Neuronal stem cell (in vitro differentiated cells): ENCODE data around the gene LRRC46. TPM values are rescaled to one million over a fixed set of nuclear protein-coding genes. Genes with fewer than 3 reads are reported as not detected.
A peak's percentile ranks its signal among the peaks of the same experiment; 100 is the strongest.

Experiments used
- DNase-seq: peaks from one replicate; pipeline ENCODE4 v3.0.0-alpha.2; 2013; ENCODE audit warnings: low spot score
- H2AFZ ChIP-seq: one replicate; pipeline ENCODE4 v1.6.1; 2013; ENCODE audit warnings: mild to moderate bottlenecking, low read length, inconsistent platforms
- H2AK5ac ChIP-seq: 2 replicates; pipeline ENCODE4 v1.6.1; 2013; ENCODE audit warnings: low read depth, mild to moderate bottlenecking, inconsistent platforms, low read length, moderate library complexity, mixed read lengths
- H2BK120ac ChIP-seq: 2 replicates; pipeline ENCODE4 v1.6.1; 2013; ENCODE audit warnings: low read depth, mild to moderate bottlenecking, inconsistent platforms, low read length, moderate library complexity, mixed read lengths
- H2BK12ac ChIP-seq: one replicate; pipeline ENCODE4 v1.6.1; 2013; ENCODE audit warnings: low read length, inconsistent platforms
- H2BK15ac ChIP-seq: 2 replicates; pipeline ENCODE4 v1.6.1; 2013; ENCODE audit warnings: mild to moderate bottlenecking, low read length, inconsistent platforms, mixed read lengths
- H2BK5ac ChIP-seq: one replicate; pipeline ENCODE4 v1.6.1; 2013; ENCODE audit warnings: inconsistent platforms, mild to moderate bottlenecking, low read length, moderate library complexity
- H3K14ac ChIP-seq: one replicate; pipeline ENCODE4 v1.6.1; 2013; ENCODE audit warnings: low read length, inconsistent platforms
- H3K18ac ChIP-seq: 2 replicates; pipeline ENCODE4 v1.6.1; 2013; ENCODE audit warnings: low read length, inconsistent platforms
- H3K23ac ChIP-seq: 2 replicates; pipeline ENCODE4 v1.6.1; 2013; ENCODE audit warnings: low read depth, mild to moderate bottlenecking, mixed read lengths, low read length, inconsistent platforms; ENCODE audit not compliant: poor library complexity
- H3K27ac ChIP-seq: replicated peaks from 3 replicates; pipeline ENCODE4 v1.5.1; 2013; ENCODE audit warnings: low read length, inconsistent platforms
- H3K27me3 ChIP-seq, 3 experiments: 2 replicates each; pipeline ENCODE4 v1.6.1; 2013; ENCODE audit warnings: low read length in 3 of 3, mild to moderate bottlenecking in 2 of 3, inconsistent platforms in 1 of 3, low read depth in 1 of 3, mixed read lengths in 1 of 3, moderate library complexity in 1 of 3; ENCODE audit not compliant: control insufficient read depth in 3 of 3, insufficient read depth in 3 of 3
- H3K36me3 ChIP-seq, 2 donors: replicated peaks in 1 of 2; 2 replicates each; pipeline ENCODE4 v1.6.1; 2013; ENCODE audit warnings: low read length in 2 of 2; ENCODE audit not compliant: control insufficient read depth in 2 of 2, insufficient read depth in 2 of 2
- H3K4ac ChIP-seq: 2 replicates; pipeline ENCODE4 v1.6.1; 2013; ENCODE audit warnings: inconsistent platforms, mild to moderate bottlenecking, low read length, moderate library complexity
- H3K4me1 ChIP-seq, 2 donors: 1 replicate in 1 of 2; 2 replicates in 1 of 2; pipeline ENCODE4 v1.6.1; 2013; ENCODE audit warnings: low read length in 2 of 2, low read depth in 1 of 2; ENCODE audit not compliant: control insufficient read depth in 2 of 2, insufficient read depth in 1 of 2
- H3K4me2 ChIP-seq: one replicate; pipeline ENCODE4 v1.6.1; 2013; ENCODE audit warnings: mild to moderate bottlenecking, low read length, inconsistent platforms; ENCODE audit not compliant: insufficient read depth, poor library complexity, severe bottlenecking
- H3K4me3 ChIP-seq, 2 donors: 2 replicates each; pipeline ENCODE4 v1.5.1; 2013; ENCODE audit warnings: low read length in 2 of 2, mild to moderate bottlenecking in 2 of 2, inconsistent platforms in 1 of 2, moderate library complexity in 1 of 2
- H3K79me1 ChIP-seq: one replicate; pipeline ENCODE4 v1.6.1; 2013; ENCODE audit warnings: low read depth, mild to moderate bottlenecking, inconsistent platforms, low read length, moderate library complexity
- H3K9ac ChIP-seq: one replicate; pipeline ENCODE4 v1.6.1; 2013; ENCODE audit warnings: mild to moderate bottlenecking, low read depth, low read length, inconsistent platforms; ENCODE audit not compliant: poor library complexity
- H3K9me3 ChIP-seq, 2 donors: replicated peaks in 1 of 2; 2 replicates each; pipeline versions ENCODE3 to v1.6.1; 2013; ENCODE audit warnings: low read length in 2 of 2, mild to moderate bottlenecking in 2 of 2, inconsistent platforms in 1 of 2, low read depth in 1 of 2, mixed read lengths in 1 of 2, moderate library complexity in 1 of 2; ENCODE audit not compliant: control insufficient read depth in 2 of 2, insufficient read depth in 1 of 2
- H4K8ac ChIP-seq: one replicate; pipeline ENCODE4 v1.6.1; 2013; ENCODE audit warnings: low read depth, mild to moderate bottlenecking, inconsistent platforms, low read length, moderate library complexity
- H4K91ac ChIP-seq: one replicate; pipeline ENCODE4 v1.6.1; 2013; ENCODE audit warnings: low read length, low read depth, mild to moderate bottlenecking, inconsistent platforms; ENCODE audit not compliant: poor library complexity
- WGBS, 2 donors: extraction: QIAGEN DNeasy Blood & Tissue Kit; methylation state at CpG; one replicate each; pipeline ENCODE4 v1.1.7; 2013; ENCODE audit warnings: missing lambda C conversion rate in 2 of 2, mixed read lengths in 1 of 2; ENCODE audit not compliant: insufficient read length in 2 of 2, insufficient replicate concordance in 1 of 2; ENCODE audit errors: extremely low coverage in 2 of 2; 5-methylcytosine and 5-hydroxymethylcytosine counted together
- polyA plus RNA-seq, 2 experiments: library from polyadenylated mRNA; stranded (reverse); fragments of 200-250 nt; gene quantifications; one replicate each; pipeline ENCODE4 v1.2.3, GENCODE V29; 2013

Gene LRRC46
- polyA plus RNA-seq (2013, experiment 1 of 2), result 0.17 TPM
- 0.32 TPM for polyA plus RNA-seq (2013, experiment 2 of 2)

DNA sequence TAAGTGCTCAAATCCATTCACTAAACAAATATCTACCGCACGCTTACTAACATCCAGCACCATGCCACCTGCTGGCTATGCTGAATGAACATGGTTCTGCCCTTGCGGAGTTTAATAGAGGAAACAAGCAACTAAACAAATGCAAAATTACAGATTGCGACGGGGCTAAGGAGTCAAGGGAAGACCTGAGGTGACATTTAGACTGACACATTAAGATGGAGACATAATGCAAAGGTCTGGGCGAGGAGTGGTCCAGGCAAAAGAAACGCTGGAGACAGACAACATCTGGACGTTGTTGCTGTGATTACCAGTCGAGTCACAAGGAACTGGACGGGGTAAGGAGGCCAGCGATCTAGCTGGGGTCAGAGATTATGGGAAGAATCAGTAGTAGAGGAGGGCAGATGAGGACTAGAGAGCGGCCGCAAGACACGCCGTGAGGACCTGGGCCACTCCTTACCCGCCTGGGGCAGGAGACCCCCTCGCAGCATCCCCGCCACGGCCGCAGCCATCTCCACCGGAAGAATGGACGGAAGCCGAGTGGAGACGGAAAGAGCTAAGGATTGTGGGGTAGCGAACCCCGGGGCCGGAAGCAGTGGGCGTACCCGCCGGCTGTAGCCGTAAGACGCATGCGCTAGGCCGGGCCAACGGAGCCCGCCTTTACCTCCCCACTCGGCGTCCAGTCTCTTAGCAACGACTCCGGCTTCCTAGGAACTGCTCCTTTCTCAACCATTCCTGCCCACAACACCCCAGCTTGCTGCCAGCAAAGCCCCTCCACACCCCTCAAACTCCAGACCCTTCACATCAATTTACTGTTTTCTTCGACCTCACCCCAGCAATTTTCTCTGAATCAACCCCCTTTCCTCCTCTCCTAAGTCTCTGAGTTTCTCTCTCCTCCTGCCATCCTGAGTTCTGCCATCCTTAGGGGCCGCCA lies at the start of gene LRRC46, which contains the start of gene MRPL10:
Gene LRRC46 (plus strand): TSS at position 668 of the 931 bp plus-strand sequence. CDS start 320 bp downstream, outside the sequence.
Gene MRPL10 (minus strand): TSS at position 539 of the 931 bp plus-strand sequence. CDS start 30 bp downstream, at position 509.
- WGBS, 2 donors, result no CpG with 5 or more reads among the region's 42 CpGs
- no peak within 1 kb of the TSS for H2BK120ac ChIP-seq
- no peak within 1 kb of the TSS for H2BK15ac ChIP-seq
- H3K18ac ChIP-seq, result peak within 1 kb of the TSS; percentile 19
- H4K8ac ChIP-seq, result no peak within 1 kb of the TSS
- peak within 1 kb of the TSS; percentile 18 for H3K27ac ChIP-seq
- no peak within 1 kb of the TSS for H3K4ac ChIP-seq
- peaks cover 1% of the 10 kb centered on the region for H3K79me1 ChIP-seq
- H3K14ac ChIP-seq, result no peak within 1 kb of the TSS
- H2BK12ac ChIP-seq, result no peak within 1 kb of the TSS
- H2AFZ ChIP-seq, result peak within 1 kb of the TSS; percentile 78
- H4K91ac ChIP-seq, result no peak within 1 kb of the TSS
- H3K9me3 ChIP-seq, result no peaks in the 10 kb centered on the region
- no peaks in the 10 kb centered on the region for H3K27me3 ChIP-seq
- H2AK5ac ChIP-seq, result no peak within 1 kb of the TSS
- peaks cover 21 to 38% of the 10 kb centered on the region in 2 donors for H3K36me3 ChIP-seq
- H3K4me3 ChIP-seq, result peak within 1 kb of the TSS; percentile 59 to 85
- no peak within 1 kb of the TSS for H2BK5ac ChIP-seq
- H3K4me2 ChIP-seq, result peak within 1 kb of the TSS; percentile 63
- H3K4me1 ChIP-seq, result peaks cover 5% of the 10 kb centered on the region in 2 donors
- peak within 1 kb of the TSS; percentile 35 for H3K23ac ChIP-seq
- peak; percentile 87 for DNase-seq
- peak within 1 kb of the TSS; percentile 89 for H3K9ac ChIP-seq

- no peak overlapping the region for H2BK15ac ChIP-seq
- peak; percentile 65 for DNase-seq
- H4K91ac ChIP-seq, result no peak overlapping the region
- H2BK120ac ChIP-seq, result no peak overlapping the region
- H3K4ac ChIP-seq, result no peak overlapping the region
- H3K27ac ChIP-seq, result no peak overlapping the region
- H3K4me1 ChIP-seq, result peaks cover 0 to 3% of the 10 kb centered on the region in 2 donors
- H3K14ac ChIP-seq, result no peak overlapping the region
- H3K4me2 ChIP-seq, result no peak overlapping the region
- H2AFZ ChIP-seq, result no peak overlapping the region
- H4K8ac ChIP-seq, result no peak overlapping the region
- no peaks in the 10 kb centered on the region for H3K79me1 ChIP-seq
- no peak overlapping the region for H2BK12ac ChIP-seq
- H3K9me3 ChIP-seq, result no peaks in the 10 kb centered on the region
- H3K23ac ChIP-seq, result no peak overlapping the region
- no CpG with 5 or more reads among the region's 5 CpGs for WGBS, 2 donors
- H3K27me3 ChIP-seq, result peaks cover 4 to 50% (median 13%) of the 10 kb centered on the region in 3 experiments
- H3K36me3 ChIP-seq, result no peaks in the 10 kb centered on the region
- no peak overlapping the region for H3K18ac ChIP-seq
- no peak overlapping the region for H3K9ac ChIP-seq
- H2AK5ac ChIP-seq, result no peak overlapping the region
- H2BK5ac ChIP-seq, result no peak overlapping the region
- no peak overlapping the region for H3K4me3 ChIP-seq
Observed at GRCh38 chr17:47785538-47786123, 45.8 kb upstream of the LRRC46 start.

DNA sequence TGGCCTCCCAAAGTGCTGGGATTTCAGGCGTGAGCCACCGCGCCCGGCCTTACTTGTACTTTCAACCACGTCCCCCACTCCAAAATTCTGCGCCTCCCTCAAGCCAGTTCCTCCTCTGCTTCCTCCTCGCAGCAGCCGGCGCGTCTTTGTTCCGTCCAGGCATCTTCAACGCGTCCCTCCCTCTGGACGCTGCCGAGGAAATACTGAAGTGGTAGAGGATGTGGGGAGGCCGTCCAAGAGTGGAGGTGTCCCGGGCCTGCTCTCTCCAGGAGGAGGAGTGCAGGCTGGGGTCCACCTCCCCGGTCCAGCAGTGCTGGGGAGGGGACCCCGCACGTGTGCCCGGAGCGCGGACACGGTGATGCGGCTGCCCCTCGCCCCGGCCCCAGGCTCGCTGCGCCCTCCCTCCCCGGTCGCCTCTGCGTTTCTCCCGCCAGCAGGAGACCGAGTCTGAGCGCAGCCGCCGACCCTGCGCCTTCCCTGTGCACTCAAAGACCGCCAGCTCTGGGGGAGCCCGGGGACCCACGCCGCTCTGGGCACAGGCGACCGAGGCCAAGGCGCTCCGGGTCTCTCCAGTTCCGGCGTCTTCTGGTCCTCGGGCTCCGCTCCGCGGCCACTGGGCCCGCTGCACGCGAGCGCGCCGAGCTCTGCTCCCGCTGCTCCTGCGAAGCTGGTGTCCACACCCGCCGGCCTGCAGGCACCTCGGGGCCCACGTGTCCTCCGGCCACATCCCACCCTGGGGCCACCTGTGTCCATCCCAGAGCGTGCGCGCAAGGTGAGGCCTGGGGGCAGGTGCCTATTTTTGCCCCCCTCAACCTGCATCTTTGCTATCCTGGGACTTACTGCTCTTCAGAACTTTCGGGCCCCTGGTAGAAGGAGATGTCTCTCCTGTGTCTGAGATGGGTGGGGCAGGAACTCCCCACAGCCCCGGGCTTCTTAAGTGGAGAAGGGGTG lies 41.6 kb upstream of the LRRC46 start:
- Histone ChIP-seq H3K79me1 (no peaks in the 10 kb centered on the region), H3K9ac (peak overlapping the region; percentile 70), H4K91ac (no peak overlapping the region), H3K4me1 (peaks cover 0 to 3% of the 10 kb centered on the region in 2 donors), H4K8ac (no peak overlapping the region), H3K4me2 (peak overlapping the region; percentile 80), H3K18ac (peak overlapping the region; percentile 76), H3K27me3 (peaks cover 4 to 65% (median 22%) of the 10 kb centered on the region in 3 experiments), H3K23ac (peak overlapping the region; percentile 73), H2BK5ac (no peak overlapping the region), H3K14ac (peak overlapping the region; percentile 2), H3K27ac (no peak overlapping the region), H3K4me3 (peak overlapping the region; percentile 52 to 76), H3K4ac (no peak overlapping the region), H2BK15ac (peak overlapping the region; percentile 81), H2AFZ (peak overlapping the region; percentile 96), H3K9me3 (no peaks in the 10 kb centered on the region), H2BK120ac (no peak overlapping the region), H2BK12ac (no peak overlapping the region), H3K36me3 (no peaks in the 10 kb centered on the region), H2AK5ac (no peak overlapping the region)
- DNase-seq, result peak; percentile 44
- no CpG with 5 or more reads among the region's 70 CpGs for WGBS, 2 donors
